HEK293 (cell line): ENCODE results near the gene PFN3.

Experiments
- BCL11B ChIP-seq: fragments of 450-650 bp; formaldehyde crosslinking; IDR thresholded peaks from 2 replicates; pipeline ENCODE4 v1.5.1; 2016; ENCODE audit warnings: low read depth, missing biosample characterization, missing genetic modification characterization
- GLIS2 ChIP-seq: fragments of 450-650 bp; formaldehyde crosslinking; IDR thresholded peaks from 2 replicates; pipeline ENCODE4 v1.5.1; 2016; ENCODE audit warnings: missing biosample characterization, missing genetic modification characterization
- HOXC10 ChIP-seq: sonication (generic); formaldehyde crosslinking; IDR thresholded peaks from 2 replicates; pipeline ENCODE4 v1.8.1; 2023; ENCODE audit warnings: mild to moderate bottlenecking, missing genetic modification reagents
- KLF16 ChIP-seq: fragments of 450-650 bp; formaldehyde crosslinking; IDR thresholded peaks from 2 replicates; pipeline ENCODE4 v1.5.1; 2017; ENCODE audit warnings: missing biosample characterization, missing genetic modification characterization
- MEIS1 ChIP-seq: sonication (generic); formaldehyde crosslinking; IDR thresholded peaks from 2 replicates; pipeline ENCODE4 v1.8.1; 2022; ENCODE audit warnings: missing genetic modification reagents, mild to moderate bottlenecking, borderline replicate concordance
- SETDB1 ChIP-seq: IDR thresholded peaks from one replicate; pipeline ENCODE4 v1.6.1; 2017; ENCODE audit warnings: mild to moderate bottlenecking, low read length, moderate library complexity, mixed read lengths; ENCODE audit not compliant: insufficient read length
- WT1 ChIP-seq: fragments of 450-650 bp; formaldehyde crosslinking; IDR thresholded peaks from 2 replicates; pipeline ENCODE4 v1.5.1; 2016; ENCODE audit warnings: missing biosample characterization, missing genetic modification characterization
- ZBTB20 ChIP-seq: fragments of 450-650 bp; formaldehyde crosslinking; IDR thresholded peaks from 2 replicates; pipeline ENCODE4 v1.5.1; 2016; ENCODE audit warnings: missing biosample characterization, missing genetic modification characterization
- ZEB2 ChIP-seq: fragments of 450-650 bp; formaldehyde crosslinking; IDR thresholded peaks from 2 replicates; pipeline ENCODE4 v1.5.1; 2016; ENCODE audit warnings: missing biosample characterization, missing genetic modification characterization
- ZNF114 ChIP-seq: fragments of 450-650 bp; formaldehyde crosslinking; IDR thresholded peaks from 2 replicates; pipeline ENCODE4 v1.5.0; 2017; ENCODE audit warnings: missing biosample characterization, missing genetic modification characterization
- ZNF132 ChIP-seq: fragments of 450-650 bp; formaldehyde crosslinking; IDR thresholded peaks from 2 replicates; pipeline ENCODE4 v1.5.1; 2017; ENCODE audit warnings: missing biosample characterization, missing genetic modification characterization, borderline replicate concordance
- ZNF138 ChIP-seq: fragments of 450-650 bp; formaldehyde crosslinking; IDR thresholded peaks from 2 replicates; pipeline ENCODE4 v1.5.1; 2016; ENCODE audit warnings: missing biosample characterization, missing genetic modification characterization, borderline replicate concordance
- ZNF223 ChIP-seq: fragments of 450-650 bp; formaldehyde crosslinking; IDR thresholded peaks from 2 replicates; pipeline ENCODE4 v1.5.1; 2016; ENCODE audit warnings: missing biosample characterization, missing genetic modification characterization
- ZNF24 ChIP-seq: fragments of 450-650 bp; formaldehyde crosslinking; IDR thresholded peaks from 2 replicates; pipeline ENCODE4 v1.5.1; 2016; ENCODE audit warnings: missing biosample characterization, missing genetic modification characterization
- ZNF266 ChIP-seq: fragments of 450-650 bp; formaldehyde crosslinking; IDR thresholded peaks from 2 replicates; pipeline ENCODE4 v1.5.1; 2016; ENCODE audit warnings: missing biosample characterization, missing genetic modification characterization, low read depth
- ZNF302 ChIP-seq: fragments of 450-650 bp; formaldehyde crosslinking; IDR thresholded peaks from 2 replicates; pipeline ENCODE4 v1.5.1; 2016; ENCODE audit warnings: missing biosample characterization, missing genetic modification characterization, low read depth
- ZNF394 ChIP-seq: fragments of 450-650 bp; formaldehyde crosslinking; IDR thresholded peaks from 2 replicates; pipeline ENCODE4 v1.5.1; 2016; ENCODE audit warnings: missing biosample characterization, missing genetic modification characterization, mild to moderate bottlenecking, moderate library complexity, borderline replicate concordance
- ZNF404 ChIP-seq: fragments of 450-650 bp; formaldehyde crosslinking; IDR thresholded peaks from 2 replicates; pipeline ENCODE4 v1.5.1; 2017; ENCODE audit warnings: missing biosample characterization, missing genetic modification characterization
- ZNF521 ChIP-seq: fragments of 450-650 bp; formaldehyde crosslinking; IDR thresholded peaks from 2 replicates; pipeline ENCODE4 v1.5.1; 2017; ENCODE audit warnings: missing biosample characterization, mild to moderate bottlenecking, missing genetic modification characterization
- ZNF530 ChIP-seq: fragments of 450-650 bp; formaldehyde crosslinking; IDR thresholded peaks from 2 replicates; pipeline ENCODE4 v1.5.1; 2016; ENCODE audit warnings: low read depth, missing biosample characterization, missing genetic modification characterization
- ZNF558 ChIP-seq: fragments of 450-650 bp; formaldehyde crosslinking; IDR thresholded peaks from 2 replicates; pipeline ENCODE4 v1.5.1; 2016; ENCODE audit warnings: missing biosample characterization, missing genetic modification characterization
- ZNF560 ChIP-seq: fragments of 450-650 bp; formaldehyde crosslinking; IDR thresholded peaks from 2 replicates; pipeline ENCODE4 v1.5.1; 2017; ENCODE audit warnings: missing biosample characterization, missing genetic modification characterization, borderline replicate concordance
- ZNF624 ChIP-seq: fragments of 450-650 bp; formaldehyde crosslinking; IDR thresholded peaks from 2 replicates; pipeline ENCODE4 v1.5.1; 2017; ENCODE audit warnings: missing biosample characterization, missing genetic modification characterization
- ZNF654 ChIP-seq: fragments of 450-650 bp; formaldehyde crosslinking; IDR thresholded peaks from 2 replicates; pipeline ENCODE4 v1.5.1; 2016; ENCODE audit warnings: low read depth, missing biosample characterization, missing genetic modification characterization
- ZNF707 ChIP-seq: fragments of 450-650 bp; formaldehyde crosslinking; IDR thresholded peaks from 2 replicates; pipeline ENCODE4 v1.5.1; 2016; ENCODE audit warnings: missing biosample characterization, missing genetic modification characterization
- TF ChIP-seq, protein P1 (sequence below): fragments of 450-650 bp; formaldehyde crosslinking; IDR thresholded peaks from 2 replicates; pipeline ENCODE4; 2016; ENCODE audit warnings: missing biosample characterization, missing genetic modification characterization
- TF ChIP-seq, protein P2 (sequence below): fragments of 450-650 bp; formaldehyde crosslinking; IDR thresholded peaks from 2 replicates; pipeline ENCODE4 v1.5.1; 2016; ENCODE audit warnings: missing biosample characterization, missing genetic modification characterization
- TF ChIP-seq, protein P3 (sequence below): fragments of 450-650 bp; formaldehyde crosslinking; IDR thresholded peaks from 2 replicates; pipeline ENCODE4 v1.5.1; 2017; ENCODE audit warnings: missing biosample characterization, missing genetic modification characterization
- TF ChIP-seq, protein P4 (sequence below): fragments of 450-650 bp; formaldehyde crosslinking; IDR thresholded peaks from 2 replicates; pipeline ENCODE4 v1.5.1; 2017; ENCODE audit warnings: missing biosample characterization, missing genetic modification characterization
- TF ChIP-seq, protein P5 (sequence below): fragments of 450-650 bp; formaldehyde crosslinking; IDR thresholded peaks from 2 replicates; pipeline ENCODE4 v1.5.1; 2016; ENCODE audit warnings: missing biosample characterization, missing genetic modification characterization, borderline replicate concordance

PFN3 gene

DNA sequence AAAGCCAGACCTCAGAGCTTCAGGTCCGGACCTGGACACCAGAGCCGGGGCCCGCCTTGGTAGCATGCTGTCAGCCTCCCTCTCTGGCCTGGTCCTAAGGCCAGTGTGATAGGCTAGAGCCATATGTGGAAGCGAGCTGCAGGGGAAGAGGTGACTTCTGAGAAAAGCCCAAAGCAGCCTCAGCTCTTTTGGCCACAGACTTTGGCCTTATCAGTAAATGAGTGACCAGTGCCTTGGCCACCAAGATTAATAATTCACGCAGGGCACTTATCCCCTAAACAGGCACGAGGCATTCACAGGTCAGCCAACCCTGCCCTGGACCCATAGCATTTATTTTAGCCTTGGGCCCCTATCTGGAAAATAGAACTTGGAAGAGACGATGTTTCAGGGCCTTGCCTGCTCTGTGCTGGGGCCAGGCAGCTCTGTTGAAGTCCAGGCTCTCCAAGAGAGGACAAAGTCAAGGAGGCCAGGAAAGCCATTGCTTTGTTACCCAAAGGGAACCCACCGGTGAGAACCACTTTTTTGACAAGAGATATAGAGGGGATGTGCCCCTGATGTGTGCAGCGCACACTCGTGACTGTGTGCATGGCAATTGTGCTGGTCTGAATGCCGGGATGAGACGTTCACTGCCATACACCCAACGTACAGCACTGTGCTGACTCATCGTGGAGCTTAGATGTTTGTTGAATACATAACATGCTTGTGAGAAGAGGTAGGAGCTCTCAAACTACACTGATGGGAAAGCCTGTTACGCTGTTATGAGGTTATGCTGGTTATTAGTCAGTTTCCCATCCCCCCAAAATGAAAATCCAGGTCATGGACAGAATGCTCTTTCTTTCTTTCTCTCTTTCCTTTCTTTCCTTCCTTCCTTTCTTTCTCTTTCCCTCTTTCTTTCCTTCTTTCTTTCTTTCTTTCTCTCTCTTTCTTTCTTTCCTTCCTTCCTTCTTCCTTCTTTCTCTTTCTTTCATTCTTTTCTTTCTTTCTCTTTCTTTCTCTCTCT, 21.3 kb downstream of the PFN3 start (continued):
- TF ChIP-seq, protein P1, sequence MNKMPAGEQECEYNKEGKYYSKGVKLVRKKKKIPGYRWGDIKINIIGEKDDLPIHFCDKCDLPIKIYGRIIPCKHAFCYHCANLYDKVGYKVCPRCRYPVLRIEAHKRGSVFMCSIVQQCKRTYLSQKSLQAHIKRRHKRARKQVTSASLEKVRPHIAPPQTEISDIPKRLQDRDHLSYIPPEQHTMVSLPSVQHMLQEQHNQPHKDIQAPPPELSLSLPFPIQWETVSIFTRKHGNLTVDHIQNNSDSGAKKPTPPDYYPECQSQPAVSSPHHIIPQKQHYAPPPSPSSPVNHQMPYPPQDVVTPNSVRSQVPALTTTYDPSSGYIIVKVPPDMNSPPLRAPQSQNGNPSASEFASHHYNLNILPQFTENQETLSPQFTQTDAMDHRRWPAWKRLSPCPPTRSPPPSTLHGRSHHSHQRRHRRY (tag by site-specific recombination), result no peak
- TF ChIP-seq ZBTB20 (tag by site-specific recombination), result no peak
- TF ChIP-seq, protein P2, sequence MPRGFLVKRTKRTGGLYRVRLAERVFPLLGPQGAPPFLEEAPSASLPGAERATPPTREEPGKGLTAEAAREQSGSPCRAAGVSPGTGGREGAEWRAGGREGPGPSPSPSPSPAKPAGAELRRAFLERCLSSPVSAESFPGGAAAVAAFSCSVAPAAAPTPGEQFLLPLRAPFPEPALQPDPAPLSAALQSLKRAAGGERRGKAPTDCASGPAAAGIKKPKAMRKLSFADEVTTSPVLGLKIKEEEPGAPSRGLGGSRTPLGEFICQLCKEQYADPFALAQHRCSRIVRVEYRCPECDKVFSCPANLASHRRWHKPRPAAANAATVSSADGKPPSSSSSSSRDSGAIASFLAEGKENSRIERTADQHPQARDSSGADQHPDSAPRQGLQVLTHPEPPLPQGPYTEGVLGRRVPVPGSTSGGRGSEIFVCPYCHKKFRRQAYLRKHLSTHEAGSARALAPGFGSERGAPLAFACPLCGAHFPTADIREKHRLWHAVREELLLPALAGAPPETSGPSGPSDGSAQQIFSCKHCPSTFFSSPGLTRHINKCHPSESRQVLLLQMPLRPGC (tag by site-specific recombination), result no peak
- no peak for TF ChIP-seq MEIS1
- TF ChIP-seq ZEB2 (tag by site-specific recombination), result 0 out of 2 replicates have a peak, but pooled peaks have one; percentile 29
- TF ChIP-seq ZNF24 (tag by site-specific recombination), result no peak
- 0 out of 2 replicates have a peak, but pooled peaks have one; percentile 16 for TF ChIP-seq WT1 (tag by site-specific recombination)
- TF ChIP-seq ZNF624 (tag by site-specific recombination), result peak; percentile 59; the same call in 1 of the 2 replicates
- no peak for TF ChIP-seq KLF16 (tag by site-specific recombination)
- TF ChIP-seq, protein P3, sequence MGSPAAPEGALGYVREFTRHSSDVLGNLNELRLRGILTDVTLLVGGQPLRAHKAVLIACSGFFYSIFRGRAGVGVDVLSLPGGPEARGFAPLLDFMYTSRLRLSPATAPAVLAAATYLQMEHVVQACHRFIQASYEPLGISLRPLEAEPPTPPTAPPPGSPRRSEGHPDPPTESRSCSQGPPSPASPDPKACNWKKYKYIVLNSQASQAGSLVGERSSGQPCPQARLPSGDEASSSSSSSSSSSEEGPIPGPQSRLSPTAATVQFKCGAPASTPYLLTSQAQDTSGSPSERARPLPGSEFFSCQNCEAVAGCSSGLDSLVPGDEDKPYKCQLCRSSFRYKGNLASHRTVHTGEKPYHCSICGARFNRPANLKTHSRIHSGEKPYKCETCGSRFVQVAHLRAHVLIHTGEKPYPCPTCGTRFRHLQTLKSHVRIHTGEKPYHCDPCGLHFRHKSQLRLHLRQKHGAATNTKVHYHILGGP, result no peak
- TF ChIP-seq ZNF558, result no peak
- no peak for TF ChIP-seq ZNF707 (tag by site-specific recombination)
- TF ChIP-seq BCL11B (tag by site-specific recombination), result no peak
- TF ChIP-seq ZNF521 (tag by site-specific recombination), result no peak
- TF ChIP-seq GLIS2, result no peak
- no peak for TF ChIP-seq ZNF654 (tag by site-specific recombination)
- TF ChIP-seq ZNF138 (tag by site-specific recombination), result no peak
- TF ChIP-seq, protein P4, sequence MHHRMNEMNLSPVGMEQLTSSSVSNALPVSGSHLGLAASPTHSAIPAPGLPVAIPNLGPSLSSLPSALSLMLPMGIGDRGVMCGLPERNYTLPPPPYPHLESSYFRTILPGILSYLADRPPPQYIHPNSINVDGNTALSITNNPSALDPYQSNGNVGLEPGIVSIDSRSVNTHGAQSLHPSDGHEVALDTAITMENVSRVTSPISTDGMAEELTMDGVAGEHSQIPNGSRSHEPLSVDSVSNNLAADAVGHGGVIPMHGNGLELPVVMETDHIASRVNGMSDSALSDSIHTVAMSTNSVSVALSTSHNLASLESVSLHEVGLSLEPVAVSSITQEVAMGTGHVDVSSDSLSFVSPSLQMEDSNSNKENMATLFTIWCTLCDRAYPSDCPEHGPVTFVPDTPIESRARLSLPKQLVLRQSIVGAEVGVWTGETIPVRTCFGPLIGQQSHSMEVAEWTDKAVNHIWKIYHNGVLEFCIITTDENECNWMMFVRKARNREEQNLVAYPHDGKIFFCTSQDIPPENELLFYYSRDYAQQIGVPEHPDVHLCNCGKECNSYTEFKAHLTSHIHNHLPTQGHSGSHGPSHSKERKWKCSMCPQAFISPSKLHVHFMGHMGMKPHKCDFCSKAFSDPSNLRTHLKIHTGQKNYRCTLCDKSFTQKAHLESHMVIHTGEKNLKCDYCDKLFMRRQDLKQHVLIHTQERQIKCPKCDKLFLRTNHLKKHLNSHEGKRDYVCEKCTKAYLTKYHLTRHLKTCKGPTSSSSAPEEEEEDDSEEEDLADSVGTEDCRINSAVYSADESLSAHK (tag by site-specific recombination), result no peak
- no peak for TF ChIP-seq ZNF394 (tag by site-specific recombination)
- TF ChIP-seq ZNF114, result no peak
- no peak for TF ChIP-seq ZNF560 (tag by site-specific recombination)
- no peak for TF ChIP-seq ZNF530 (tag by site-specific recombination)
- no peak for TF ChIP-seq ZNF132
- no peak for TF ChIP-seq ZNF404 (tag by site-specific recombination)
- TF ChIP-seq ZNF266 (tag by site-specific recombination), result no peak
- TF ChIP-seq ZNF302 (tag by site-specific recombination), result no peak
- TF ChIP-seq ZNF223 (tag by site-specific recombination), result no peak
- TF ChIP-seq, protein P5, sequence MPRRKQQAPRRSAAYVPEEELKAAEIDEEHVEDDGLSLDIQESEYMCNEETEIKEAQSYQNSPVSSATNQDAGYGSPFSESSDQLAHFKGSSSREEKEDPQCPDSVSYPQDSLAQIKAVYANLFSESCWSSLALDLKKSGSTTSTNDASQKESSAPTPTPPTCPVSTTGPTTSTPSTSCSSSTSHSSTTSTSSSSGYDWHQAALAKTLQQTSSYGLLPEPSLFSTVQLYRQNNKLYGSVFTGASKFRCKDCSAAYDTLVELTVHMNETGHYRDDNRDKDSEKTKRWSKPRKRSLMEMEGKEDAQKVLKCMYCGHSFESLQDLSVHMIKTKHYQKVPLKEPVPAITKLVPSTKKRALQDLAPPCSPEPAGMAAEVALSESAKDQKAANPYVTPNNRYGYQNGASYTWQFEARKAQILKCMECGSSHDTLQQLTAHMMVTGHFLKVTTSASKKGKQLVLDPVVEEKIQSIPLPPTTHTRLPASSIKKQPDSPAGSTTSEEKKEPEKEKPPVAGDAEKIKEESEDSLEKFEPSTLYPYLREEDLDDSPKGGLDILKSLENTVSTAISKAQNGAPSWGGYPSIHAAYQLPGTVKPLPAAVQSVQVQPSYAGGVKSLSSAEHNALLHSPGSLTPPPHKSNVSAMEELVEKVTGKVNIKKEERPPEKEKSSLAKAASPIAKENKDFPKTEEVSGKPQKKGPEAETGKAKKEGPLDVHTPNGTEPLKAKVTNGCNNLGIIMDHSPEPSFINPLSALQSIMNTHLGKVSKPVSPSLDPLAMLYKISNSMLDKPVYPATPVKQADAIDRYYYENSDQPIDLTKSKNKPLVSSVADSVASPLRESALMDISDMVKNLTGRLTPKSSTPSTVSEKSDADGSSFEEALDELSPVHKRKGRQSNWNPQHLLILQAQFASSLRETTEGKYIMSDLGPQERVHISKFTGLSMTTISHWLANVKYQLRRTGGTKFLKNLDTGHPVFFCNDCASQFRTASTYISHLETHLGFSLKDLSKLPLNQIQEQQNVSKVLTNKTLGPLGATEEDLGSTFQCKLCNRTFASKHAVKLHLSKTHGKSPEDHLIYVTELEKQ, result no peak
- no peak for TF ChIP-seq HOXC10 (CRISPR knock-in tag)
- no peak for TF ChIP-seq SETDB1
